Gastroesophageal sphincter (tissue), 3 donors: ENCODE data around the gene KRT2.

ENCODE experiments used
- EP300 ChIP-seq: sonication (generic); formaldehyde crosslinking; IDR thresholded peaks from one replicate; pipeline ENCODE4 v1.6.1; 2017; ENCODE audit warnings: antibody characterized with exemption, mild to moderate bottlenecking
- TF ChIP-seq, protein P1 (sequence below), 4 experiments: fragments of 200-600 bp in 2 of 4; fragments of 450-650 bp in 2 of 4; sonication (generic) in 1 of 4; IDR thresholded peaks; one replicate each; pipeline ENCODE4 v1.5.1; 2017 to 2019; ENCODE audit warnings: antibody characterized with exemption in 4 of 4, mild to moderate bottlenecking in 2 of 4, moderate library complexity in 2 of 4

DNA sequence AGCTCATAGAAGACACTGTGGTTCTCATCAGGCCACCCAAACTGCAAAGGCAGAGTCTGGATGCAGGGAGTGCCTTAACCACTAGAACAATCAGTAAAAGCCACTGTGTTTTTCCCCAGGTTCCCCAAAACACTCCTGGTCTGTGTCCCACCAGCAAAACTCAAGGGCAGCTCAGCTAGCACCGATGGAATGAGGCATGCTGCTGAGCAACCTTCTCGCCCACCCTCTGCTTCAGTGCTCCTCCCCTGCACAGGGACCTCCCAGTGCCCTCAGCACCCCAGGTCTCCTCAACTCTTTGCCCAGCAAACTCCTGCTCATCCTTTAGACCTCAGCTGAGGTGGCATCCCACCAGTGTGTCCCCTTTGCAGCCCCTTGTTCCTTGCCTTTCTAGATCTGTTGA, 47.4 kb upstream of the KRT2 start:
- TF ChIP-seq, protein P1, sequence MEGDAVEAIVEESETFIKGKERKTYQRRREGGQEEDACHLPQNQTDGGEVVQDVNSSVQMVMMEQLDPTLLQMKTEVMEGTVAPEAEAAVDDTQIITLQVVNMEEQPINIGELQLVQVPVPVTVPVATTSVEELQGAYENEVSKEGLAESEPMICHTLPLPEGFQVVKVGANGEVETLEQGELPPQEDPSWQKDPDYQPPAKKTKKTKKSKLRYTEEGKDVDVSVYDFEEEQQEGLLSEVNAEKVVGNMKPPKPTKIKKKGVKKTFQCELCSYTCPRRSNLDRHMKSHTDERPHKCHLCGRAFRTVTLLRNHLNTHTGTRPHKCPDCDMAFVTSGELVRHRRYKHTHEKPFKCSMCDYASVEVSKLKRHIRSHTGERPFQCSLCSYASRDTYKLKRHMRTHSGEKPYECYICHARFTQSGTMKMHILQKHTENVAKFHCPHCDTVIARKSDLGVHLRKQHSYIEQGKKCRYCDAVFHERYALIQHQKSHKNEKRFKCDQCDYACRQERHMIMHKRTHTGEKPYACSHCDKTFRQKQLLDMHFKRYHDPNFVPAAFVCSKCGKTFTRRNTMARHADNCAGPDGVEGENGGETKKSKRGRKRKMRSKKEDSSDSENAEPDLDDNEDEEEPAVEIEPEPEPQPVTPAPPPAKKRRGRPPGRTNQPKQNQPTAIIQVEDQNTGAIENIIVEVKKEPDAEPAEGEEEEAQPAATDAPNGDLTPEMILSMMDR (IDR thresholded peaks at IDR 0.05) = no peak
- no peak for TF ChIP-seq EP300
